SK-N-MC (cell line): ENCODE measurements around the gene IGLL5.

Experiments used
- EZH2 ChIP-seq: fragments of 200-600 bp; sonication (generic); IDR thresholded peaks from one replicate; pipeline ENCODE4 v1.6.1; 2017; ENCODE audit warnings: antibody characterized with exemption
- POLR2AphosphoS5 ChIP-seq: IDR thresholded peaks from 2 replicates; pipeline ENCODE4 v1.6.1; 2012; ENCODE audit warnings: mild to moderate bottlenecking, low read depth, low read length, borderline replicate concordance

DNA sequence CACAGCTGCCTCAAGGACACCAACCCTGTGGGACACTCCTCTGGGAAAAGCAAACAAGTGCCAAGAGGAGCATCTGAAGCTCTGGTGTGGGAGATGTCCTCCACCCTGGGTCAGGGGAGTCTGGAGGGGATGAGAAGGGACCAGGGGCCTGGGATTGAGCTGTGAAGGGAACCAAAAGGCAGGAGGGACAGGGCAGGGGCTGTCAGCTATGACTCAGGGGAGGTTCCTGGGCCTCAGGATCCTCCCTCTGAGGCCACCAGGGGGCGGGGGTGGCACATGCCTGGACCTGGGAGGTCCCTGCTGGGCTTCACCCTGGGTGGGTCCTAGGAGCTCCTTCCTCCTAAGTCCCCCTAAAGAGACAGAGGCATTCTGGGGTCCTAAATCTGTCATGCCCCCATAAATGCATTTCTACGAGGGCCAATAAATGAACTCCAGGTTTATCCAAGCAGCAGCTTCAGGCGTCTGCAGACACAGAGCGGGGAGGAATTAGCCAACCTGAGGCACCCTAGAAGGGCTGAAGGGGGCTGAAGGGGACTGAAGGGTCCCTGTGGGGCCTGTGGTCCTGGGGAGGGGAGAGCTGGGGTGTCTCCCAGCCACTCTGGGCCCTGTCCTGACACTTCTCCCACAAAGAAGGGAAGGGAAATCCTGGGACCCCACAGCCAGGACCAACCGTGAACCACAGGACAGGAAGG is 31.9 kb upstream of the IGLL5 start:
- TF ChIP-seq EZH2 (no peak), POLR2AphosphoS5 (no peak)
